Body of pancreas (tissue), 4 donors: ENCODE measurements around the gene SLC9A7. TPM values are rescaled to one million over a fixed set of nuclear protein-coding genes. Genes with fewer than 3 reads are reported as not detected.

ENCODE experiments used
- ATAC-seq: fragments of 150-250 bp; one replicate; pipeline ENCODE4 v1.9.1; 2016
- DNase-seq, 4 donors: peaks; one replicate each; pipeline ENCODE4 v3.0.0-alpha.2; 2019
- H3K27ac ChIP-seq, 4 donors: fragments of 200-600 bp; sonication (generic); 1 replicate in 3 of 4; 2 replicates in 1 of 4; pipeline versions ENCODE4 v1.5.1 to v1.6.1; 2016 to 2019; ENCODE audit warnings: mild to moderate bottlenecking in 1 of 4, mixed read lengths in 1 of 4, moderate library complexity in 1 of 4
- H3K27me3 ChIP-seq, 2 donors: fragments of 200-600 bp; sonication (generic); one replicate each; pipeline ENCODE4 v1.6.0; 2016; ENCODE audit warnings: mild to moderate bottlenecking in 1 of 2
- H3K36me3 ChIP-seq, 2 donors: fragments of 200-600 bp; sonication (generic); replicated peaks in 1 of 2; 2 replicates each; pipeline ENCODE4 v1.5.1; 2016; ENCODE audit warnings: low read depth in 2 of 2; ENCODE audit not compliant: insufficient read depth in 1 of 2
- H3K4me1 ChIP-seq: fragments of 200-600 bp; sonication (generic); one replicate; pipeline ENCODE4 v1.6.0; 2016
- H3K4me3 ChIP-seq, 2 donors: fragments of 200-600 bp; sonication (generic); 1 replicate in 1 of 2; 2 replicates in 1 of 2; pipeline ENCODE4 v1.5.1; 2016 to 2019
- H3K9me3 ChIP-seq, 3 donors: fragments of 200-600 bp; sonication (generic); 1 replicate in 2 of 3; 2 replicates in 1 of 3; pipeline ENCODE4 v1.5.1; 2016
- POLR2A ChIP-seq, 3 donors: fragments of 450-650 bp; IDR thresholded peaks; one replicate each; pipeline ENCODE4 v1.6.1; 2016; ENCODE audit warnings: antibody characterized with exemption in 3 of 3, mild to moderate bottlenecking in 2 of 3
- WGBS, 2 donors: methylation state at CpG; one replicate each; pipeline ENCODE4 v1.1.5; 2017; 5-methylcytosine and 5-hydroxymethylcytosine counted together
- intact Hi-C: fragments of 100-400 bp; cut with DNase I; formaldehyde crosslinking; loops from one replicate; pipeline ENCODE4 v1.15.1; 2023
- total RNA-seq, 2 donors: library from RNA; depleted of rRNA; stranded (reverse); fragments of >200 nt; gene quantifications; one replicate each; pipeline ENCODE4 v1.1.0, GENCODE V29; 2016
- TF ChIP-seq, protein P1 (sequence below), 7 experiments: fragments of 450-650 bp in 4 of 7; fragments of 200-600 bp in 3 of 7; sonication (generic) in 3 of 7; IDR thresholded peaks; one replicate each; pipeline ENCODE4 v1.5.1; 2016 to 2019; ENCODE audit warnings: antibody characterized with exemption in 7 of 7

SLC9A7 gene
- total RNA-seq = 1 to 10 TPM; 6.2 to 7.6 TPM

DNA sequence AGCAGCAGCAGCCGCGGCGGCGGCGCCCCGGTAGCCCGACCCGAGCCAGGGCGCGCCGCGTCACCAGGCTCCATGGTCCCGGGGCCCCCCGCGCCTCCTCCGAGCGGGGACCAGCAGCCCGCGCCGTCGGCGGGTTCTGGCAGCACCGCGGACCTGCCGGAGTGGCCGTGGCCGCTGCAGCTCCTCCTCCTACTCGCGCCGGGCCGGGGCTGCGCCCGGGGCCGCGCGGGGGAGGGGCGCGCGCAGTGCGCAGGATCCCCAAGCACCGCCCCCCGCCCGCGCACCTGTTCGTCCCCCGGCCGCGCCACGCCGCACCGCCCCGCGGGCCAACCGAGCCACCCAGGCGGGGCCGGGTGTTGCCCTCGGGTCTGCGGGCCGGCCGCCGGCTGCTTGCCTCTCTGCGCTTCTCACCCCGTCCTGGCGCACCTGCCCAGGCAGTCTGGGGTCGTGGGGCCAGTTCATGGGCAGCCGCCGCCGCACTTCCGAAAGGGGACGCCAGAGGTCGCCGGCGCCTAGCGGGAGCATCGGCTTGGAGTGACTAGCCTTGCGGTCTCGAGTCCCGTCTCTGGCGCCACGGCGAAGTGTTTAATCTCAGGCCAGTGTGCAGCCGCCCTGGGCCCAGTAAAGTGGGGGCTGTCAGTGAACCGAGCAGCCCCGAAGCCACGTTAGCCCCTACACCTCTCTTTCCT is at the start of gene SLC9A7:
Gene SLC9A7, minus strand, starts transcription at position 163 of the 689 bp plus-strand sequence. Its CDS starts 89 bp downstream, at position 74.
- Histone ChIP-seq H3K9me3 (no peaks in the 10 kb centered on the region), H3K27ac (peak within 1 kb of the TSS; percentile 36 to 78 (median 66)), H3K27me3 (no peaks in the 10 kb centered on the region), H3K36me3 (no peaks in the 10 kb centered on the region), H3K4me1 (peaks cover 5% of the 10 kb centered on the region), H3K4me3 (peak within 1 kb of the TSS; percentile 3 to 25)
- intact Hi-C loops = no loop called here
- TF ChIP-seq POLR2A (IDR thresholded peaks at IDR 0.05) = peak in 2 of 3 donors; percentile 24 to 41
- TF ChIP-seq, protein P1, sequence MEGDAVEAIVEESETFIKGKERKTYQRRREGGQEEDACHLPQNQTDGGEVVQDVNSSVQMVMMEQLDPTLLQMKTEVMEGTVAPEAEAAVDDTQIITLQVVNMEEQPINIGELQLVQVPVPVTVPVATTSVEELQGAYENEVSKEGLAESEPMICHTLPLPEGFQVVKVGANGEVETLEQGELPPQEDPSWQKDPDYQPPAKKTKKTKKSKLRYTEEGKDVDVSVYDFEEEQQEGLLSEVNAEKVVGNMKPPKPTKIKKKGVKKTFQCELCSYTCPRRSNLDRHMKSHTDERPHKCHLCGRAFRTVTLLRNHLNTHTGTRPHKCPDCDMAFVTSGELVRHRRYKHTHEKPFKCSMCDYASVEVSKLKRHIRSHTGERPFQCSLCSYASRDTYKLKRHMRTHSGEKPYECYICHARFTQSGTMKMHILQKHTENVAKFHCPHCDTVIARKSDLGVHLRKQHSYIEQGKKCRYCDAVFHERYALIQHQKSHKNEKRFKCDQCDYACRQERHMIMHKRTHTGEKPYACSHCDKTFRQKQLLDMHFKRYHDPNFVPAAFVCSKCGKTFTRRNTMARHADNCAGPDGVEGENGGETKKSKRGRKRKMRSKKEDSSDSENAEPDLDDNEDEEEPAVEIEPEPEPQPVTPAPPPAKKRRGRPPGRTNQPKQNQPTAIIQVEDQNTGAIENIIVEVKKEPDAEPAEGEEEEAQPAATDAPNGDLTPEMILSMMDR (IDR thresholded peaks at IDR 0.05) = peak; percentile 66 to 89 (median 83)
- WGBS, 2 donors = 0% methylated on average over 4 of the region's 85 CpGs
- DNase-seq (peak; percentile 74 to 83 (median 80)), ATAC-seq (peak; percentile 89)

DNA sequence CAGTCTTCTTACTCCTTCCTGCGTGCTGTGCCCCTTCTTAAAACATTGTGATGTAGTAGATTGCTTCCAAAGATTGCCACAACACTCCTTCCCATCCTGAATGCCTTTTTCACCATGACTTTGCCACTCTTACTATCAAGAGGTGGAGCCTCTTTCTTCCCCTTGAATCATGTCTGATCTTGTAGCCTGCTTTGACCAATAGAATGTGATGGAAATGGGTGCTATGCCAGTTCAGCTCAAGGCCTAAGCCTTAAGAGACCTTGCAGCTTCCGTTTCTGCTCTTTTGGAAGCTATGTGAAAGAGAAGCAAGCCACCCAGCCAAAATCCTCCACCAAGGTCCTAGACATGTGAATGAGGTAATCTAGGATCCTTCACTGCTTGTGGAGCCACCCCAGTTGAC is 46.4 kb upstream of the SLC9A7 start:
- intact Hi-C loops = no loop called here
- Histone ChIP-seq H3K9me3 (no peaks in the 10 kb centered on the region), H3K4me1 (no peaks in the 10 kb centered on the region), H3K4me3 (no peak overlapping the region), H3K36me3 (no peaks in the 10 kb centered on the region), H3K27me3 (no peaks in the 10 kb centered on the region), H3K27ac (no peak overlapping the region)
- no peak for ATAC-seq
- no peak for TF ChIP-seq POLR2A (IDR thresholded peaks at IDR 0.05)
- TF ChIP-seq, protein P1 (IDR thresholded peaks at IDR 0.05) = no peak
- WGBS, 2 donors = 83 to 85% methylated on average over 2 of the region's 2 CpGs
- no peak for DNase-seq

DNA sequence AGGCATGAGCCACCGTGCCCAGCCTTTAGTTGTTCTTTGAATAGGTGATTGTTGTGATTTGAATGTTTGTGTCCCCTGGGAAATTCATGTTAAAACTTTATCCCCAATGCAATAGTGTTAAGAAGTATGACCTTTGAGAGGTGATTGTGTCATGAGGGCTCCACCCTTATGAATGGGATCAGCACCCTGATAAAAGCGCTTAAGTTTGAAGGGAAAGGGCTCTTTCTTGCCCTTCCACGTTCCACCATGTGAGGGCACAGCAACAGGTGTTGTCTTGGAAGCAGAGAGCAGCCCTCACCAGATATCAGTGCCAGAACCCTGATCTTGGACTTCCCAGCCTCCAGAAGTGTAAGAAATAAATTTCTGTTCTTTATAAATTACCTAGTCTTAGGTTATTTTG is 44.2 kb upstream of the SLC9A7 start:
- TF ChIP-seq, protein P1 (IDR thresholded peaks at IDR 0.05) = no peak
- TF ChIP-seq POLR2A (IDR thresholded peaks at IDR 0.05) = no peak
- intact Hi-C loops = no loop called here
- no peaks in the 10 kb centered on the region for H3K9me3 ChIP-seq
- no peaks in the 10 kb centered on the region for H3K36me3 ChIP-seq
- no peak for ATAC-seq
- no peaks in the 10 kb centered on the region for H3K27me3 ChIP-seq
- no peak overlapping the region for H3K27ac ChIP-seq
- no peaks in the 10 kb centered on the region for H3K4me1 ChIP-seq
- no peak for DNase-seq
- no peak overlapping the region for H3K4me3 ChIP-seq
- WGBS, 2 donors = 34% methylated on average over 3 of the region's 3 CpGs; no CpG with 5 or more reads in 1 of the 2 donors

DNA sequence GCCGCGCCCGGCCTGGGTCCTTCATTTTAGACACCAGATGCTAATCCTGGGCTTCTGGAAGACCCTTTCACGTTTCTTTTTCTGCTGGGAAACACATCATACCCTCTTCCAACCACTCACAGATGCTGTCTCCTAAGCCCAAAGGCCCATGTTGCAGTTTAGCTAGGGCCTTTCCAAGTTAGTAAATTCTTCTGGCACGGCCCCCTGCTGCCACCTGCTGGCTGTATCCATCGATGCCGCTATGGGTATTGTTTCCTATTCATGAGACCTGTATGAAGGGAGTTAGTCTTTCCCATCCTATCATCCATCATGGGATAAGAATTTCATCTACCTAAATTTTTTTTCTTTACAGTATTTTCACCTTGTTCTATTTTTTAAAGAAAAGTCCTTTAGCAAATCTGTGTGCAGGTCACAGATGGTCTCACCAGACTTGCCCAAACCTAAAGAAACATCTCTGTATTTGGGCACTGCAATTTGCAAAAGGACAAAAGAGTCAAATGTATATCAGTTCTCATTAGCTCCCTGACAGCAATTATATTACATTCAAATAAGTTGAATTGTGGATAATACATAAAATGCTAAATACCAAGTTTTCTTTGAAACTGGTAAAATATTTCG is 37.8 kb upstream of the SLC9A7 start:
- no peak overlapping the region for H3K27ac ChIP-seq
- H3K36me3 ChIP-seq = no peaks in the 10 kb centered on the region
- ATAC-seq = peak; percentile 74
- no peaks in the 10 kb centered on the region for H3K27me3 ChIP-seq
- TF ChIP-seq, protein P1 (IDR thresholded peaks at IDR 0.05) = peak; percentile 60 to 74 (median 63)
- no peak for TF ChIP-seq POLR2A (IDR thresholded peaks at IDR 0.05)
- peak; percentile 79 to 85 (median 79) for DNase-seq
- 19 to 41% methylated on average over 5 to 8 of the region's 8 CpGs for WGBS, 2 donors
- peaks cover 7% of the 10 kb centered on the region for H3K4me1 ChIP-seq
- intact Hi-C loops = no loop called here
- no peak overlapping the region for H3K4me3 ChIP-seq
- H3K9me3 ChIP-seq = no peaks in the 10 kb centered on the region
